Activated CD8-positive, alpha-beta T cell treated with anti-CD3 and anti-CD28 coated beads for 36 hours (primary cell): ENCODE measurements around the gene OLFML3. TPM values are rescaled to one million over a fixed set of nuclear protein-coding genes. Genes with fewer than 3 reads are reported as not detected.
"Not testable (repeated sequence)": the region's sequence is repeated elsewhere in the genome, so short reads cannot be mapped to it uniquely, and the experiment has no call there.

Experiments
- ATAC-seq: fragments of 200-7000 bp; cut with Tn5 transposase; one replicate; pipeline ENCODE4 v1.10.0; 2021; ENCODE audit warnings: mild to moderate bottlenecking, moderate library complexity
- CTCF ChIA-PET: fragments of 350-600 bp; sonication (Branson Sonifier 250); formaldehyde crosslinking; loops from one replicate; lab custom pipeline; 2021; ENCODE audit warnings: antibody characterized with exemption; lab: Charles Lee
- POLR2A ChIA-PET: fragments of 350-600 bp; sonication (Branson Sonifier 250); formaldehyde crosslinking; loops from one replicate; lab custom pipeline; 2021; ENCODE audit warnings: antibody characterized with exemption; lab: Charles Lee
- DNase-seq: peaks from one replicate; pipeline ENCODE4 v3.0.0-alpha.2; 2020
- H3K27ac Mint-ChIP-seq: one replicate; pipeline ENCODE4 v1.8.0; 2021; ENCODE audit warnings: mild to moderate bottlenecking, mixed read lengths
- H3K27me3 Mint-ChIP-seq: one replicate; pipeline ENCODE4 v1.8.0; 2021; ENCODE audit warnings: mixed read lengths
- H3K36me3 Mint-ChIP-seq: one replicate; pipeline ENCODE4 v1.8.0; 2021; ENCODE audit warnings: low read depth, mixed read lengths
- H3K4me1 Mint-ChIP-seq: one replicate; pipeline ENCODE4 v1.8.0; 2021; ENCODE audit warnings: low read depth, mixed read lengths
- H3K4me3 Mint-ChIP-seq: one replicate; pipeline ENCODE4 v1.8.0; 2021; ENCODE audit warnings: mild to moderate bottlenecking, moderate library complexity, mixed read lengths
- H3K9me3 Mint-ChIP-seq: one replicate; pipeline ENCODE4 v1.8.0; 2021; ENCODE audit warnings: mixed read lengths
- CTCF ChIP-seq: fragments of 200-600 bp; IDR thresholded peaks from one replicate; pipeline ENCODE4 v1.8.0; 2022; ENCODE audit warnings: antibody characterized with exemption, mild to moderate bottlenecking
- intact Hi-C: fragments of 100-400 bp; cut with micrococcal nuclease; formaldehyde crosslinking; loops from one replicate; pipeline ENCODE4 v1.10.0; 2022
- total RNA-seq, 2 experiments: library from RNA; stranded (reverse); gene quantifications; one replicate each; pipeline ENCODE4 v1.2.3, GENCODE V29; 2021

Gene OLFML3
- total RNA-seq, 2 experiments from 2014 or later = 0.14 to 0.49 TPM

- peak overlapping the region; percentile 88 for H3K27ac Mint-ChIP-seq
- H3K4me1 Mint-ChIP-seq = peaks cover 76% of the 10 kb centered on the region
- no peak for DNase-seq
- H3K9me3 Mint-ChIP-seq = no peaks in the 10 kb centered on the region
- intact Hi-C loops = loop anchor here (2.0 kb wide), 1 partner anchor 15 kb away; no protein-coding TSS in a partner anchor
- TF ChIP-seq CTCF = no peak
- peak overlapping the region; percentile 48 for H3K4me3 Mint-ChIP-seq
- POLR2A ChIA-PET = interaction anchor here (1.2 to 5.2 kb wide), 3 partner anchors 8 to 135 kb away, joined by 4 to 60 read pairs (median 11); partner anchors contain the start of genes HIPK1 and RSBN1
- CTCF ChIA-PET = interaction anchor here (1.2 to 7.6 kb wide), 8 partner anchors 8 to 399 kb away, joined by 3 to 57 read pairs (median 8); partner anchors contain the start of genes AP4B1, DCLRE1B and HIPK1
- no peaks in the 10 kb centered on the region for H3K27me3 Mint-ChIP-seq
- ATAC-seq = peak; percentile 42
- peaks cover 43% of the 10 kb centered on the region for H3K36me3 Mint-ChIP-seq
These were observed 31.7 kb upstream of the OLFML3 start for GRCh38 chr1:113947388-113948107.

- Mint-ChIP-seq H3K27ac (peak overlapping the region; percentile 88), H3K4me1 (peaks cover 74% of the 10 kb centered on the region), H3K36me3 (peaks cover 44% of the 10 kb centered on the region), H3K4me3 (peak overlapping the region; percentile 48)
- DNase-seq, H3K9me3 Mint-ChIP-seq, intact Hi-C loops, H3K27me3 Mint-ChIP-seq, ATAC-seq: not testable (repeated sequence)
- CTCF ChIA-PET = interaction anchor here (0.8 to 7.6 kb wide), 7 partner anchors 9 to 334 kb away, joined by 3 to 57 read pairs (median 12); partner anchors contain the start of genes AP4B1, DCLRE1B and HIPK1
- POLR2A ChIA-PET = interaction anchor here (0.8 to 5.2 kb wide), 4 partner anchors 9 to 165 kb away, joined by 3 to 60 read pairs (median 8); partner anchors contain the start of genes HIPK1 and RSBN1
These were observed 31.1 kb upstream of the OLFML3 start for GRCh38 chr1:113948151-113948550.

GRCh38 chr1:113949007-113949406 is 30.3 kb upstream of the OLFML3 start:
- Mint-ChIP-seq H3K27ac (peak overlapping the region; percentile 88), H3K4me3 (no peak overlapping the region), H3K4me1 (peaks cover 74% of the 10 kb centered on the region), H3K36me3 (peaks cover 39% of the 10 kb centered on the region), H3K9me3 (no peaks in the 10 kb centered on the region), H3K27me3 (no peaks in the 10 kb centered on the region)
- POLR2A ChIA-PET = interaction anchor here (0.8 to 5.2 kb wide), 7 partner anchors 8 to 166 kb away, joined by 3 to 60 read pairs (median 3); partner anchors contain the start of genes HIPK1 and RSBN1
- peak; percentile 43 for TF ChIP-seq CTCF
- ATAC-seq = no peak
- DNase-seq = no peak
- CTCF ChIA-PET = interaction anchor here (0.8 to 7.6 kb wide), 8 partner anchors 7 to 333 kb away, joined by 3 to 57 read pairs (median 8); partner anchors contain the start of genes AP4B1 and HIPK1
- intact Hi-C loops = no loop called here

DNA sequence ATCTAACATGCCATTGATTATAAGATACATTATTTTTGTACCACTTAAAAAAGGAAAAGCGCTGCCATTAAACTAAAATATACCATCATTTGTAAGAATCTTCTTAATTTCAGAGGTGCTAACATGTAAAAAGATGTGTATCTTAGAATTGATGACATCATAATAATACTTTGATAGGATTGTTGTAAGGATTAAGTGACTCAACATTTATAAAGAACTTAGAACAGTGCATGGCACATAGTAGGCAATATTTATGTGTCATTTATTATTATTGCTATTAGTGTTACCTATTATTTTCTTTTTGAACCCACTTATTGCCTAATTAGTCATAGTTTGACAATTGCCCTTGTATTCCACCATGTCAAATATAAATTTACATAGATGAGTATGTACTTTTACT is 28.4 kb upstream of the OLFML3 start:
- Mint-ChIP-seq H3K9me3 (no peaks in the 10 kb centered on the region), H3K4me1 (peaks cover 73% of the 10 kb centered on the region), H3K4me3 (no peak overlapping the region), H3K27me3 (no peaks in the 10 kb centered on the region), H3K36me3 (peaks cover 42% of the 10 kb centered on the region), H3K27ac (no peak overlapping the region)
- ATAC-seq (no peak), DNase-seq (no peak)
- ChIA-PET POLR2A (interaction anchor here (1.2 to 1.4 kb wide), 2 partner anchors 11 to 15 kb away, joined by 3 read pairs; no protein-coding TSS in a partner anchor), CTCF (interaction anchor here (7.6 kb wide), 1 partner anchor 21 kb away, joined by 57 read pairs; the partner anchor contains the start of gene HIPK1)
- intact Hi-C loops = loop anchor here (5.0 kb wide), 1 partner anchor 89 kb away; no protein-coding TSS in a partner anchor
- no peak for TF ChIP-seq CTCF

DNA sequence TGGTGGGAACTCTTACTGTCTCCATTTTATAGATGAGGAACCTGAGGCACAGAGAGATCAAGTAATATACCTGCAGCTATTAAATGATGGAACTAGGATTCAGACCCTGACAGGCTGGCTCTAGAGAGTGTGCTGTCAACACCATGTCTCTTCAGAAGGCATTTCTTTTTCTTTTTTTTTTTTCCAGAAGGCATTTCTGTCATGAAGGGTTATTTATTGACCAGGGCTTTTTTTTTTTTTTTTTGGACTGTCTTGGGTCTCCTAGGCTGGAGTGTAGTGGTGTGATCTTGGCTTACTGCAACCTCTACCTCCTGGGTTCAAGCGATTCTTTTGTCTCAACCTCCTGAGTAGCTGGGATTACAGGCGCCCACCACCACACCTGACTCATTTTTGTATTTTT is 27.6 kb upstream of the OLFML3 start:
- CTCF ChIA-PET = interaction anchor here (0.7 to 7.6 kb wide), 4 partner anchors 13 to 48 kb away, joined by 4 to 57 read pairs (median 4); partner anchors contain the start of genes AP4B1 and HIPK1
- Mint-ChIP-seq H3K9me3 (no peaks in the 10 kb centered on the region), H3K36me3 (peaks cover 45% of the 10 kb centered on the region), H3K4me1 (peaks cover 70% of the 10 kb centered on the region), H3K27me3 (no peaks in the 10 kb centered on the region), H3K4me3 (no peak overlapping the region), H3K27ac (peak overlapping the region; percentile 72)
- POLR2A ChIA-PET = interaction anchor here (1.1 to 1.9 kb wide), 3 partner anchors 12 to 22 kb away, joined by 3 to 10 read pairs (median 3); partner anchors contain the start of gene HIPK1
- TF ChIP-seq CTCF = no peak
- intact Hi-C loops = loop anchor here (5.0 kb wide), 1 partner anchor 89 kb away; no protein-coding TSS in a partner anchor
- DNase-seq = no peak
- no peak for ATAC-seq
